H1 (cell line): ENCODE results near the gene STAU1. TPM values are rescaled to one million over a fixed set of nuclear protein-coding genes. Genes with fewer than 3 reads are reported as not detected.

Experiments used
- JUND ChIP-seq: IDR thresholded peaks from 2 replicates; pipeline ENCODE4 v1.6.1; 2011; ENCODE audit warnings: mild to moderate bottlenecking, improper control_type of control experiment, low read length
- POLR2AphosphoS5 ChIP-seq: IDR thresholded peaks from 2 replicates; pipeline ENCODE4 v1.6.1; 2011; ENCODE audit warnings: low read depth, low read length
- TBP ChIP-seq: IDR thresholded peaks from 2 replicates; pipeline ENCODE4 v1.6.1; 2011; ENCODE audit warnings: low read depth, low read length, improper control_type of control experiment
- polyA plus RNA-seq, 7 experiments: library from polyadenylated mRNA; depleted of rRNA in 3 of 7; stranded (reverse) in 5 of 7; unstranded in 2 of 7; fragments of >200 nt in 5 of 7; fragments of 200-250 nt in 2 of 7; gene quantifications; 1 replicate in 5 of 7; 2 replicates in 1 of 7; 4 replicates in 1 of 7; pipeline versions ENCODE4 v1.2.1 to v1.2.3, GENCODE V29; 2011 to 2013; ENCODE audit warnings: missing spikeins in 2 of 7, mixed read lengths in 2 of 7
- total RNA-seq: library from RNA; stranded (reverse); fragmentation: NEBNext Ultra II Directional; extraction: Animal tissue kit (Norgen Biotek cat#: 25700); gene quantifications from 2 replicates; pipeline ENCODE4 v1.2.1, GENCODE V29; 2021

STAU1 gene
- total and polyA plus RNA-seq, 2 of the 8 experiments (the other 6 are each of a cell fraction or from before 2014, with no cell fraction given): 41.4 to 107 TPM

DNA sequence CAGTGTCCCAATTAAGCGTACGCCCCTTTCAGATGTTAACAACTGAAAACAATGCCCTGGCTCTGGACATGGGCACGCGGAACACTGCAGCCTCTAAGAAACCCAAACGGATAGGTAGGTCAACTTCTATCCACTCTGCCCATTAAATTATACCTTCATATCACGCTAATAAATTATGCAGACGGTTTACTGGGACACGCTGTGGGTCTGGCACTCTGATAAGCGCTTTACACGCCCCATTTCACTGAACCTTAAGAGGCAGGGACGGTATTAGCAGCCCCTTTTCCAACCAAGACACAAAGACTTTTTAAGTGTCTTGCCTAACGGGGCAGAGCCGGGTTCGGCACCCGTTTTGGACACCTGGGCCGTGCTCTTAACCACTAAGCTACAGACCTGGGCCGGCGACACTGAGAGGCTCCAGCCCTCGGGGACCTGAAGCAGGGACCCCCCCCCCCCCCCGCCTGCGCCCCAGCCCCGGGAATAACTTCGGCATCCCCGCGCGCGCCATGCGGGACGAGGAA lies 744 bp downstream of the STAU1 start (continued):
- TF ChIP-seq TBP (no peak), POLR2AphosphoS5 (no peak), JUND (no peak)
